GM23338 (cell line): ENCODE data around the gene DIAPH1. TPM values are rescaled to one million over a fixed set of nuclear protein-coding genes. Genes with fewer than 3 reads are reported as not detected.
A peak's percentile ranks its signal among the peaks of the same experiment; 100 is the strongest.

ENCODE experiments used
- ATAC-seq: fragments of 200-7000 bp; cut with Tn5 transposase; 3 replicates; pipeline ENCODE4 v1.9.1; 2020
- DNase-seq: peaks from one replicate; pipeline ENCODE4 v3.0.0-alpha.2; 2015; ENCODE audit warnings: low spot score
- H2AFZ ChIP-seq: fragments of 200-600 bp; sonication (generic); 2 replicates; pipeline ENCODE4 v1.8.0; 2016; ENCODE audit warnings: antibody characterized with exemption, mild to moderate bottlenecking, moderate library complexity
- H3F3A ChIP-seq: fragments of 200-600 bp; sonication (generic); replicated peaks from 2 replicates; pipeline ENCODE4 v1.8.0; 2017; ENCODE audit warnings: antibody characterized with exemption, mixed run types, low read depth
- H3K27ac ChIP-seq: fragments of 200-600 bp; sonication (generic); 2 replicates; pipeline ENCODE4 v1.6.1; 2016; ENCODE audit warnings: low read depth
- H3K27me3 ChIP-seq: fragments of 200-600 bp; sonication (generic); 2 replicates; pipeline ENCODE4 v1.8.0; 2016; ENCODE audit warnings: mild to moderate bottlenecking, mixed run types, moderate library complexity; ENCODE audit not compliant: insufficient read depth
- H3K36me3 ChIP-seq: fragments of 200-600 bp; sonication (generic); 2 replicates; pipeline ENCODE4 v1.8.0; 2016; ENCODE audit warnings: mild to moderate bottlenecking; ENCODE audit not compliant: insufficient read depth
- H3K4me1 ChIP-seq: fragments of 200-600 bp; sonication (generic); 2 replicates; pipeline ENCODE4 v1.8.0; 2016; ENCODE audit warnings: mild to moderate bottlenecking, moderate library complexity; ENCODE audit not compliant: insufficient read depth
- H3K4me2 ChIP-seq: fragments of 200-600 bp; sonication (generic); 2 replicates; pipeline ENCODE4 v1.7.1; 2017; ENCODE audit warnings: mixed run types
- H3K4me3 ChIP-seq: fragments of 200-600 bp; sonication (generic); 2 replicates; pipeline ENCODE4 v1.6.1; 2016; ENCODE audit warnings: mixed run types
- H3K79me2 ChIP-seq: fragments of 200-600 bp; sonication (generic); replicated peaks from 2 replicates; pipeline ENCODE4 v1.8.0; 2017; ENCODE audit warnings: mild to moderate bottlenecking; ENCODE audit not compliant: insufficient read depth
- H3K9me2 ChIP-seq: fragments of 200-600 bp; sonication (generic); 2 replicates; pipeline ENCODE4 v1.8.0; 2017; ENCODE audit not compliant: insufficient read depth
- H4K20me1 ChIP-seq: fragments of 200-600 bp; sonication (generic); replicated peaks from 2 replicates; pipeline ENCODE4 v1.8.0; 2017; ENCODE audit warnings: mild to moderate bottlenecking; ENCODE audit not compliant: insufficient read depth
- H3K27ac Mint-ChIP-seq: 2 replicates; pipeline ENCODE4 v1.8.0; 2020; ENCODE audit warnings: inconsistent platforms, mild to moderate bottlenecking, moderate library complexity, mixed read lengths
- H3K27me3 Mint-ChIP-seq: 3 replicates; pipeline ENCODE4 v1.8.0; 2022; ENCODE audit warnings: low read depth, mild to moderate bottlenecking, moderate library complexity, mixed read lengths, inconsistent platforms; ENCODE audit not compliant: insufficient read depth, poor library complexity
- H3K36me3 Mint-ChIP-seq: 3 replicates; pipeline ENCODE4 v1.8.0; 2021; ENCODE audit warnings: low read depth, mild to moderate bottlenecking, inconsistent platforms, moderate library complexity, mixed read lengths
- H3K4me1 Mint-ChIP-seq: 3 replicates; pipeline ENCODE4 v1.8.0; 2020; ENCODE audit warnings: mild to moderate bottlenecking, inconsistent platforms, mixed read lengths
- H3K4me3 Mint-ChIP-seq: 3 replicates; pipeline ENCODE4 v1.8.0; 2021; ENCODE audit warnings: moderate library complexity, mild to moderate bottlenecking, inconsistent platforms, mixed read lengths
- H3K9me3 Mint-ChIP-seq: 3 replicates; pipeline ENCODE4 v1.8.0; 2020; ENCODE audit warnings: moderate library complexity, mild to moderate bottlenecking, inconsistent platforms, mixed read lengths
- CREB1 ChIP-seq: fragments of 250-450 bp; sonication (Bioruptor Pico); IDR thresholded peaks from 2 replicates; pipeline ENCODE4 v1.5.0; 2020; ENCODE audit warnings: low read depth, mild to moderate bottlenecking, moderate library complexity
- ETS1 ChIP-seq: IDR thresholded peaks from 2 replicates; pipeline ENCODE4 v1.6.1; 2016; ENCODE audit warnings: antibody characterized with exemption
- EZH2phosphoT487 ChIP-seq: fragments of 200-600 bp; sonication (generic); IDR thresholded peaks from one replicate; pipeline ENCODE4 v1.8.1; 2018; ENCODE audit warnings: antibody characterized with exemption; ENCODE audit not compliant: unreplicated experiment
- JUNB ChIP-seq: IDR thresholded peaks from one replicate; pipeline ENCODE4 v1.6.1; 2016; ENCODE audit warnings: antibody characterized with exemption; ENCODE audit not compliant: unreplicated experiment
- NANOG ChIP-seq: IDR thresholded peaks from 2 replicates; pipeline ENCODE4 v1.6.1; 2016; ENCODE audit warnings: antibody characterized with exemption, borderline replicate concordance
- POLR2AphosphoS5 ChIP-seq: IDR thresholded peaks from 2 replicates; pipeline ENCODE4 v1.6.1; 2016; ENCODE audit warnings: antibody characterized with exemption, low read depth
- REST ChIP-seq: IDR thresholded peaks from one replicate; pipeline ENCODE4 v1.6.1; 2018; ENCODE audit warnings: antibody characterized with exemption; ENCODE audit not compliant: unreplicated experiment
- STAT1 ChIP-seq: IDR thresholded peaks from one replicate; pipeline ENCODE4 v1.6.1; 2016; ENCODE audit warnings: antibody characterized with exemption; ENCODE audit not compliant: unreplicated experiment
- ZNF114 ChIP-seq: fragments of 250-450 bp; sonication (Bioruptor Pico); IDR thresholded peaks from 2 replicates; pipeline ENCODE4 v1.5.0; 2020; ENCODE audit warnings: mild to moderate bottlenecking, moderate library complexity
- ZNF331 ChIP-seq: fragments of 250-450 bp; sonication (Bioruptor Pico); IDR thresholded peaks from 2 replicates; pipeline ENCODE4 v1.5.0; 2020; ENCODE audit warnings: low read depth, mild to moderate bottlenecking, moderate library complexity
- ZNF462 ChIP-seq: fragments of 250-450 bp; sonication (Bioruptor Pico); IDR thresholded peaks from 2 replicates; pipeline ENCODE4 v1.5.0; 2020; ENCODE audit warnings: mild to moderate bottlenecking, moderate library complexity
- polyA plus RNA-seq: library from polyadenylated mRNA; unstranded; fragments of >200 nt; fragmentation: Nextera tagmentation; extraction: Ambion mirVana; gene quantifications from 2 replicates; pipeline ENCODE4 v1.2.1, GENCODE V29; 2016
- total RNA-seq: library from RNA; depleted of rRNA; stranded (reverse); fragments of >200 nt; shearing (Covaris generic); gene quantifications from 2 replicates; pipeline ENCODE4 v1.2.3, GENCODE V29; 2014
- TF ChIP-seq, protein P1 (sequence below), 2 experiments: fragments of 200-600 bp in 1 of 2; sonication (generic) in 1 of 2; conservative IDR thresholded peaks; 2 replicates each; pipeline versions ENCODE4 v1.5.1 to v1.6.1; 2016 to 2017; ENCODE audit warnings: antibody characterized with exemption in 2 of 2, low read depth in 2 of 2, mild to moderate bottlenecking in 2 of 2, moderate library complexity in 1 of 2

Gene DIAPH1
- total and polyA plus RNA-seq, 2 experiments from 2014 or later: 42.9 to 104 TPM

DNA sequence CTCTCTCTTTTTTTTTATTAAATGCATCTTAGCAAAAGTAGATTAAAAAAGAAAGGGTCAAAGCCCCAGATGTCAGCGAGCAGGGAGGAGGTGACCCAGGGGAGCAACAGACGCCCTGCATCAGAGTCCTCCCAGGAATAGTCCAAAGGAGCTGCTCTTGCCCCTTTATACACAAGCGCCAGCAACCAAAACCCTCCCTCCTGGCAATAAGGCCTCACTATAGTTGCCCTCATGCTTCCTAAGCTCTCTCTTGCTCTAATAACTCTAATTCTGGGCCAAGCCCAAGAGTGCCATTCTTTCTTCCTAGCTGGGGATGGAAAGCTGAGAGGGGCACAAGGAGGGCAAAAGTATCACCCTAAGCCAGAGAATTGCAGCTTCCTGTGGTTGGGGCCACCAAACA, 103.7 kb downstream of the DIAPH1 start:
- H3K4me3 ChIP-seq: no peak overlapping the region
- peaks cover 26% of the 10 kb centered on the region for H3K4me1 Mint-ChIP-seq
- H3K4me1 ChIP-seq: peaks cover 9% of the 10 kb centered on the region
- ATAC-seq (no peak), DNase-seq (no peak)
- no peaks in the 10 kb centered on the region for H4K20me1 ChIP-seq
- H3K36me3 ChIP-seq: peaks cover 10% of the 10 kb centered on the region; the same call in 1 of the 2 replicates
- H3K9me2 ChIP-seq: no peaks in the 10 kb centered on the region
- TF ChIP-seq POLR2AphosphoS5 (no peak), CREB1 (CRISPR knock-in tag) (no peak), ETS1 (no peak), EZH2phosphoT487 (no peak), ZNF462 (CRISPR knock-in tag) (no peak), REST (no peak), ZNF331 (CRISPR knock-in tag) (no peak), STAT1 (no peak), ZNF114 (CRISPR knock-in tag) (no peak), JUNB (no peak), NANOG (no peak)
- TF ChIP-seq, protein P1, sequence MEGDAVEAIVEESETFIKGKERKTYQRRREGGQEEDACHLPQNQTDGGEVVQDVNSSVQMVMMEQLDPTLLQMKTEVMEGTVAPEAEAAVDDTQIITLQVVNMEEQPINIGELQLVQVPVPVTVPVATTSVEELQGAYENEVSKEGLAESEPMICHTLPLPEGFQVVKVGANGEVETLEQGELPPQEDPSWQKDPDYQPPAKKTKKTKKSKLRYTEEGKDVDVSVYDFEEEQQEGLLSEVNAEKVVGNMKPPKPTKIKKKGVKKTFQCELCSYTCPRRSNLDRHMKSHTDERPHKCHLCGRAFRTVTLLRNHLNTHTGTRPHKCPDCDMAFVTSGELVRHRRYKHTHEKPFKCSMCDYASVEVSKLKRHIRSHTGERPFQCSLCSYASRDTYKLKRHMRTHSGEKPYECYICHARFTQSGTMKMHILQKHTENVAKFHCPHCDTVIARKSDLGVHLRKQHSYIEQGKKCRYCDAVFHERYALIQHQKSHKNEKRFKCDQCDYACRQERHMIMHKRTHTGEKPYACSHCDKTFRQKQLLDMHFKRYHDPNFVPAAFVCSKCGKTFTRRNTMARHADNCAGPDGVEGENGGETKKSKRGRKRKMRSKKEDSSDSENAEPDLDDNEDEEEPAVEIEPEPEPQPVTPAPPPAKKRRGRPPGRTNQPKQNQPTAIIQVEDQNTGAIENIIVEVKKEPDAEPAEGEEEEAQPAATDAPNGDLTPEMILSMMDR (conservative IDR thresholded peaks at IDR 0.05; ENCODE audit: low read depth in 2 of 2): no peak
- peaks cover 54% of the 10 kb centered on the region for H3K36me3 Mint-ChIP-seq
- no peaks in the 10 kb centered on the region for H3K79me2 ChIP-seq
- peak overlapping the region; percentile 93 for H3K27ac ChIP-seq
- 0 out of 2 replicates have a peak, but pooled peaks cover 4% of the 10 kb centered on the region for H3K27me3 ChIP-seq
- peaks cover 21% of the 10 kb centered on the region for H3K27me3 Mint-ChIP-seq
- H3F3A ChIP-seq: 0 out of 2 replicates have a peak, but pooled peaks cover 4% of the 10 kb centered on the region
- H3K4me3 Mint-ChIP-seq: peak overlapping the region; percentile 15; the same call in 1 of the 3 replicates
- H3K27ac Mint-ChIP-seq: peak overlapping the region; percentile 64; the same call in 1 of the 2 replicates
- H3K9me3 Mint-ChIP-seq: no peaks in the 10 kb centered on the region; the same call in 2 of the 3 replicates
- peak overlapping the region; percentile 100 for H3K4me2 ChIP-seq
- no peak overlapping the region for H2AFZ ChIP-seq
